Activated CD4-positive, alpha-beta T cell treated with anti-CD3 and anti-CD28 coated beads, Interleukin-2, Interleukin-6, amounts not matched to agents 100 ng/mL and 50 ng/mL, durations not matched to agents 16 hours and 8 hours (primary cell): ENCODE results near the gene CUZD1.

Experiments
- DNase-seq: peaks from one replicate; pipeline ENCODE4 v3.0.0-alpha.2; 2020

The CUZD1 gene

GRCh38 chr10:122853665-122854313, 8.1 kb upstream of the CUZD1 start:
- DNase-seq, result no peak

DNA sequence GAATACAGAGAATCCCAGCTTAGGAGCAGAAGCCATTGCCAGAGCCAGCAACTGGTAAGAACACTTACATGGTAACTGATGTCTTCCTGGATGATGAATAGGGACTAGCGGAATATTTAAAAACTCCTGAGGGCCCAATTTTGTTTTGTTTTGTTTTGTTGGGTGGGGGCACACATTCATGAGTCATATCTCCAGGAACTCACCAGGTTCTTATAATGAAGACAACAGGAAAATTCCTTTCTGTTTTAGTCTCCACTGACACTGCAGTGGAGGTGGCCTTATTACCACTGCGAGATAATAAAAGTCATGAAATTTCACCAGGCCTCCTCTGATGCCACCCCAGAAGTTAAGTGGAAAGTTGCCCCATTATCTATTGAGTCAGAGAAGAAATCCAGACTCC, 6.6 kb upstream of the CUZD1 start:
- DNase-seq, result no peak

DNA sequence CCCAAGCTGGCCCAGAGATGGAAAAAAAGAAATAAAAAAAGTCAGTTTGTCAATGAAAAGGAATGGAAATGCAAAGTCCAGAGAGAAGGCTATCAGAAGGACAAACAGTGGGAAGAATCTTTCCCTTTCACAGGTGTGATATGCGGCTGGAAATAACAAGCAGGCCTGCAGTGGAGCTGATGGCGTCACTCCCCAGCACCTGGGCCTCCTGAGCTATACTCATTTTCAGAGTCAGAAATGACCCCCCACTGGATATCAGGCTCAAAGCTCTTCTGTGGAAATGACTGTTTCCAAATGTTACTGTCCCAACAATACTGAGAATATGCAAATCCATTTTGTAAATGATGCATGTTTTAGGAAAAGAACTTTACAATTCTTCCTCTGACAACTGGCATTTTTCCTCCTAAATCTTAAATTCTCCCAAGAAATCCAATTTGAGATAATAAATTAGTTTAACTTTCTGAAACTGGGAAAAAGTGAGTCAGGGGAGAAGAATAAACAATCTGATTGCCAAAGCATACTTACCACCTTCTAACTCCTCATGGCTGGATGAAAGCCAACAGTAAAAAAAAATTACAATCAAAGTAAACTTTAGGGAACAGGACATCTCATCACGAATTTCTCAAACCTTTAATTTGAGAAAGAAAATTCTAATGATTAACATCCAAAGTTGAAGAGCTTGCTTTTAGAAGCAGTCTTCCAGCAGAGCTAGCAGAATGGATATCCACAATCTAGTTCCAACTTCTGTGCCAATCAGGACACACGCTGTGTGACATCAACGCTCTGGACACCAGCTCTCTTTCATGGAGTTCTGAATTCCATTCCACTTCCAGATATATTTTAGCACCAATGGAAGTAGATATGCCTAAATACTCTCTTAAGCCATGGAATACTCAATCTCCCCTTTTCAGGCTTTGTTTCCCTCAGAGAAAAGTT, 5.3 kb upstream of the CUZD1 start:
- peak; percentile 17 for DNase-seq

- DNase-seq, result no peak
Observed at GRCh38 chr10:122849900-122850605, 4.4 kb upstream of the CUZD1 start.

DNA sequence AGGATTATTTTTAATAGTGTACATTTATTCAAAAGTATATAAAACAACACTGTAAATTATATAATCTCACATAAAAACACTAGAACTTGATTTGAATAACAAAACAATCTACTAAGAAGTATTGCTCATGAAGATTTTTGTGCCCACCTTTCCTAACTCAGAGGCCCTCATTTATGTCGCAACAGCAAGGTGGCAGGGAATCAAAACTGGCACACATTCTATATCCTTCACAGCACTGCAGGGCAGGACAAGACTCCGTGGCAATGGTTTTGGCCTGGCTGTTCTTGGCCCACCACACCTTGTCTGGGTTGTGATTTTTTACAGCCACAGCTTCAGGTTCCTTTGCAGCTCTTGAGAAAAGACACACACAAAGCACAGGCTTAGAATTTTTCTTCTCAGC, 3.4 kb upstream of the CUZD1 start:
- DNase-seq, result no peak

- DNase-seq, result no peak
Observed at GRCh38 chr10:122847782-122848604, 2.3 kb upstream of the CUZD1 start.

DNA sequence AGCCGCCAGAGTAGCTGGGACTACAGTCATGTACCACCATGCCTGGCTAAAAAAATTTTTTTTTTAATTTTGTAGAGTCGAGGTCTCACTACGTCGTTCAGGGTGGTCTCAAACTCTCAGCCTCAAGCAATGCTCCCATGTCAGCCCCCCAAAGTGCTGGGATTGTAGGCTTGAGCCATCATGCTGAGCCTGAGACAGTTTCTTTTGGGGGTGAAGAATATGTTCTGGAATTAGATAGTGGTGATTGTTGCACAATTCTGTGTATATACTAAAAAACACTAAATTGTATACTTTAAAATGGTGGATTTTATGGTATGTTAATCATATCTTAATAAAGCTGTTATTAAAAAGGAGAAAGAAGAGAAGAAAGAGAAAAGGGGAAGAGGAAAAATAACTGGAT, 1.5 kb downstream of the CUZD1 start:
- no peak for DNase-seq

- DNase-seq, result no peak
Observed at GRCh38 chr10:122841569-122841968, 4.1 kb downstream of the CUZD1 start.

GRCh38 chr10:122839505-122839904, 6.2 kb downstream of the CUZD1 start:
- no peak for DNase-seq

DNA sequence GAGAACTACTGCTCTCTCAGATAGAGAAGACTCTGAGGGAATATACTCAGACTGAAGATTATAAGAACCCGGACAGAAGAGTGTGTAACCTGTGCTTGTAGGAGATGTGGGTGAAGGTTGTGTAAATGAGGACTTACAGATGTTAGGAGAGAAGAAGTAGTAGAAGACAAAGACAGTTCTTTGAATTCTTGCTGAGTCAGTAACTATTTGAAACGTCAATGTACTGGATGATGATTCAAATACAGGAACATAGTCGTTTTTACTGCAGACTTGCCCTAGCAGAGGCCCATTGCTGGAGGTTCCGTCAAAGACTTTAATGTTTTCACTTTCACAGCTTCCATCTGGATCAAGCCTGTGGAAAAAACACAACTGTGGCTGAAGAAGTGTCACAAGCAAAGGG, 6.8 kb downstream of the CUZD1 start:
- no peak for DNase-seq

- no peak for DNase-seq
Observed at GRCh38 chr10:122835908-122836307, 9.7 kb downstream of the CUZD1 start.

GRCh38 chr10:122830965-122831353, 14.7 kb downstream of the CUZD1 start:
- no peak for DNase-seq

GRCh38 chr10:122830273-122830964, 15.2 kb downstream of the CUZD1 start:
- DNase-seq, result no peak

DNA sequence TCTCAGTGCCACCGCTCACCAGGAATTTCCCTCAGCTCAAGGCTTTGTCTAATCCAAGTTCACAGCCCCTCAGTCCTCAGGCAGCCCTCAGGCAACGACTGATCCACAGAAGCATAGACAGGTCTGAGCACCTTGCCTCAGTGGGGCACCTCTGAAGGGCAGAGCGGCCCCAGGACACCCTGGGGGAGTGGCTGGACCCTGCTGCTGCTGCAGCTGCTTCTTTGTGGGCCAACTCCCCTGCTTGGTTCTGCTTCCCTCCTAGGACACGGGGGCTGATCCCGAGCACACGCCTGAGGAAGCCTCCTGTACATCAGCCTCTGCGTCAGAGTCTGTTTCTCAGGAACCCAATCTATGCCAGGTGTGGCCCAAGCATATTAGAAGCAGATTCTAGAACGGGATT, 16.2 kb downstream of the CUZD1 start:
- no peak for DNase-seq

- no peak for DNase-seq
Observed at GRCh38 chr10:122828716-122829255, 16.9 kb downstream of the CUZD1 start.

DNA sequence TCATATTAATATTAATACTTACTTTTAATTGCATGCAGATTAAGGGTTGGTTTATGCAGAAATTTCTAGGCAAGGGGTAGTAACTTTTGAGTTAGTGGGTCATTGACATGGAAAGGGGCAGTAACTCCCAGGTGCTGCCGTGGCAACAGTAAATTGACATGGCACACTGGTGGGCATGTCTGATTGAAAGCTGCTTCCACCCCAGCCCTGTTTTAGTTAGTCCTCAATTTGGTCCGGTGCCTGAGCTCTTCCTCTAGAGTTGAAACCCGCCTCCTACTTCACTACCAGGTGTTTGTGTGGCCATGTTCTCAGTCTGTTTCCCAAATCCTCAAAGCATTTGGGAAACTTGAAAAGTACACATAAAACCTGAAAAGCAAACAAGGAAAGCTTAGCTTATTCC, 18.4 kb downstream of the CUZD1 start:
- no peak for DNase-seq

DNA sequence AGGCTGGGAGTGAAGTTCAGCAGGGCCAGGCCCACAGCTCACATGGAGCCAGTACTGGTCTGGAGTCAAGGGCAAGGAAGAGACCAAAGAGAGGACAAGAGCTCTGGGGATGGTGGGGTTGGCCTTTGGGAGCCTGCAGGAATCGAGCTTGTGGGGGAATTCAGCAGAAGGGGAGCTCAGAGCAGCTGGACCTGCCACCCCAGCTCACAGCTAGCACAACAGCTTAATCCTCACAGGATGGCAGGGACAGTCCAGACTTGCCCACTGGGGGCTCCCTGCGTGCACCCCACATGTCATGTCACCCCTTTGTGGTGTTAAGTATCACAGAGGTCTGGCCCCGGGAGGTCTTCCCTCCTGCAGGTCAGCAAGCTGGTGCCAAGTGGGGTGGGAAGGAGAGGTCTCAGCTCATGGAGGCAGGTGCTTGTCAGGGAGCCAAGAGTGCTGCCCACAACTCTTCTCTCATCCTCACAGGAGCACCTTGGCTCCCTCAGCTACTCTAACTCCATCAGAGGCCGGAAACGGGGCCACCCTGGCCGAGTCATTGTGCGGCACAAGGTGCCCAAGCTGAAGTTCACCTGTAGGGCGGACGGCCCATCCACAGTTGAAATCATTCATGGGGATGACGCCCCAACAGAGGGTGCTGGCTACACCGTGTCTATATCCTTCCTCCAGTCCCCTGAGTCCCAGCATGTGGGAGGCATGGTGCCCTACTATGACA, 22.5 kb downstream of the CUZD1 start:
- DNase-seq, result no peak

DNA sequence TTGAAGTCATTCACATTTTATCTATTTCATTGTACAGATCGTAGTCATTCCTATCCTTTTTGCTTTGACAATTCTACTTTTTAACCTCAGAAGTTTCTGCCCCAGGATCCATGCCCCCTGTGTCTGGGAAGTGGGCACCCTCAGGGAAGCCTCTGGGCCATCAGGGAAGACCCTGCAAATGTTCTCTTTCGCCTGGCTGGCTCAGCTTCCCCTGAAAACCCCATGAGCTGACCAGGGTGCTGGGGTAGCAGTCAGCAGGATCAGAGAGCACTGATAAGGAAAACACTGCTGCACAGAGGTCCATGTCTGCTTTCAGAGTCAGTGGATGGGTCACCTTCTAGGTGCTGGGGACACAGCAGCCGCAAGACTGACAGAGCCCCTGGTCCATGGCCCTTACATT, 23.8 kb downstream of the CUZD1 start:
- DNase-seq, result no peak

- DNase-seq, result no peak
Observed at GRCh38 chr10:122815458-122815857, 30.2 kb downstream of the CUZD1 start.

DNA sequence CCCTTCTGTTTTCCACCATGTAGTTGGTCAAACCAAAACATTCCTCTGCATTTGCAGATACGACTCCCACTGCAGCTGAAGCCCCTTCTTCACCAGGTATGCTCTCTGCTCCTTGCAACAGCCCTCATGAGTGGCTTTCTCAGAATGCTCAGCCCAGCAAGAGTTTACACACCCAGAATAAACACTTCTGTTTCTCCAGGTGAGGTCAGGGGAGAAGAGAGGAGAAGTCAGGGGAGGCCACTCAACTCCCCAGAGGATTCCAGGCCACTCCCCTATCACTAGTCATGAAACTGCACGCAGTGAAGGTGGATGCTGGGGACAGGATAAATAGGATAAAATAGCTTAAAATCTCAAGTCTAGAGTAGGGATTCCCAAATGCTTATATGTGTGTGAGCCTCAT, 31.2 kb downstream of the CUZD1 start:
- no peak for DNase-seq

- DNase-seq, result no peak
Observed at GRCh38 chr10:122812751-122813150, 32.9 kb downstream of the CUZD1 start.
